Large intestine (tissue), 1 donor: Measurements from ENCODE around the gene MTIF3. TPM values are rescaled to one million over a fixed set of nuclear protein-coding genes. Genes with fewer than 3 reads are reported as not detected.

Experiments used
- polyA plus RNA-seq: library from polyadenylated mRNA; unstranded; fragments of 120-200 nt; gene quantifications from one replicate; pipeline ENCODE4 v1.2.1, GENCODE V29; 2013

The MTIF3 gene
- polyA plus RNA-seq, 1 donor = 77.3 TPM

Other genes with a start within 250 kb of the MTIF3 start
- 1,529 TPM for gene RPL21, start 199.0 kb downstream of the MTIF3 start, polyA plus RNA-seq
- 9.0 TPM for gene RASL11A, start 179.7 kb downstream of the MTIF3 start, polyA plus RNA-seq
- 68.4 TPM for gene GTF3A, start 25.9 kb downstream of the MTIF3 start, polyA plus RNA-seq
- 25.3 TPM for gene LNX2, start 170.0 kb upstream of the MTIF3 start, polyA plus RNA-seq
- gene POLR1D, start 171.3 kb upstream of the MTIF3 start, polyA plus RNA-seq = 165 TPM